ENCODE results near the gene GRWD1. TPM values are rescaled to one million over a fixed set of nuclear protein-coding genes. Genes with fewer than 3 reads are reported as not detected.

Gene GRWD1
- total and polyA plus RNA-seq, 4 donors, result 8.9 to 38.1 (median 21.9) TPM

DNA sequence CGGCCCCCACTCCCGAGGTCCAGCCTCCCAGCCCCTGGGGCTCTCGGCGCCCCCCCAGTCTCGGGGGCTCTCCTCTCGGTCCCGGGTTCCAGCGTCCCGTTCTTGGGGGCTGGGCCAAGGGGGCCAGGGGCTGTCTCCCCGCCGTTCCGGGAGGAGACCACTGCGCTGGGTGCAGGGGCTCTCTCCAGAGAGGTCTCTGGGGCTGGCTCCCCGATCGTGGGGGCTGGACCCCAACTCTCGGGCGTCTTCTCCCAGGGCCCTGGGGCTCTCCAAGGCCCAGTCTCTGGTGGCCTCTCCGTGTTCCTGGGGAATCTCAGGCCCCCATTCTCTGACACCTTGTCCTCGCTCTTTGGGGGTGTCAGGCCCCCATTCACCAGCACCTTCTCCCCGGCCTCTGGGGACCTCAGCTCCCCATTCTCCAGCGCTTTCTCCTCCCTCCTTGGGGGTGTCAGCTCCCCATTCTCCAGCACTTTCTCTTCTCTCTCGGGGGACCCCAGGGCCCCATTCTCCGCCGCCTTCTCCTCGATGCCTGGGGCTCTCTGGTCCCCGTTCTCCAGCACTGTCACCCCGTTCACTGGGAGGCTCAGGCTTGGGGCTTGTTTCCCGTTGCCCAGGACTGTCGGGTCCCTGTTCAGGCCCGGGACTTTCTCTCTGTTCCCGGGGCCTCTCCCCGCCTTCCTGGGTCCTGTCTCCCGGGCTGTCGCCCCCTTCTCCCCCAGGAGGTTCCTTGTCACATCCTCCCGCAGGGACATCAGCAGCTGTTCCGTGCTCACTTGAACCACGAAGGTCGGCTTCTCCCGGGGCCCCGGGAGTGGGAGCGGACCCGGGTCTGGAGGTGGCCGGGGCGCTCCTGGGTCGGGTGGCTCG is 52.2 kb downstream of the GRWD1 start:
- H3K27me3 ChIP-seq (ENCODE audit: control insufficient read depth in 3 of 3, insufficient read depth in 3 of 3, low read length in 2 of 3), result peaks cover 0 to 20% (median 12%) of the 10 kb centered on the region in 3 donors
- H3K36me3 ChIP-seq (ENCODE audit: control insufficient read depth in 4 of 4, insufficient read depth in 4 of 4, low read length in 4 of 4), result no peaks in the 10 kb centered on the region
- no peak overlapping the region for H3K9ac ChIP-seq (ENCODE audit: insufficient read depth in 1 of 2, low read length in 2 of 2)
- ATAC-seq (ENCODE audit: insufficient read depth, low FRiP score) (no peak), DNase-seq (no peak)
- 76 to 81% methylated on average over 46 of the region's 46 CpGs for WGBS, 2 donors
- no peak overlapping the region for H3K4me3 ChIP-seq
- peaks cover 0 to 6% (median 0%) of the 10 kb centered on the region in 4 donors for H3K9me3 ChIP-seq (ENCODE audit: control insufficient read depth in 4 of 4, insufficient read depth in 3 of 4, low read length in 3 of 4)
- no peak overlapping the region for H3K27ac ChIP-seq (ENCODE audit: low read depth in 1 of 2, low read length in 1 of 2)
- TF ChIP-seq CTCF (IDR thresholded peaks at IDR 0.05; ENCODE audit: control extremely low read depth, extremely low read depth), result no peak
- H3K4me1 ChIP-seq (ENCODE audit: control insufficient read depth in 5 of 5, insufficient read depth in 5 of 5, low read length in 5 of 5), result peaks cover 0 to 12% (median 0%) of the 10 kb centered on the region in 5 donors

DNA sequence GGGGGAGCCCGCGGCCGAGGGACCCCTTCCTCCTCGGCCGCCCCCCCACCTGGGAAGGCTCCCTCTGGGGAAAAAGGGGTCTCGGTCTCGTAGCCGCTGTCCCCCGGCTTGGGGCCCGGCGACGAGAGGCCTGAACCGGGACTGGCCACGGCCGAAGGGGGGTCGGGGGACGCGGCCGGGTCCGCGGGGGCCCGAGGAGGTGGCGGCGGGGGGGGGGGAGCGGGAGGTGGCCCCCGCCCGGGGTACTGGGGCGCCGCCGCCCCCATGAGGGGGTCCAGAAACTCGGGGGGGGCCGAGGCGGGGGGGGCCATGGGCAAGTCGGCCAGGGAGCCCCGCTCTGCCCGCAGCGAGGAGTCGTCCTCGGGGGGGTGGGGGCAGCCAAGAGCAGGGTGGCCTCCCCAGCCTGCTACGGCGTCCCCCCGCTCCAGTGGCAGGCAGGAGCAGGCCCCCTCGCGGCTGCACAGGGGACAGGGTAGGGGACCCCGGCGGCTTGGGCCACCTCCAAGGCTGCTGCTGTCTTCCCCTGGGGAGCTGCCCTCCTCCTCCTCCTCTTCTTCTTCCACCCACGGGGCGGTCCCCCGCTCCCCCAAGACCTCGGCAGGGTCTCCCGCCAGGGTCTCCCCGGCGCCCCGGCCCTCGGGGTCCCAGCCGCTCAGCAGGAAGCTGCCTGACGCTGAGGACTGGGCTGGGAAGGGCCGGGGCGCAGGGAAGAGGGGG is 53.0 kb downstream of the GRWD1 start:
- no peak for ATAC-seq (ENCODE audit: insufficient read depth, low FRiP score)
- 61 to 78% methylated on average over 29 to 59 of the region's 59 CpGs for WGBS, 2 donors
- TF ChIP-seq CTCF (IDR thresholded peaks at IDR 0.05; ENCODE audit: control extremely low read depth, extremely low read depth), result no peak
- Histone ChIP-seq H3K36me3 (ENCODE audit: control insufficient read depth in 4 of 4, insufficient read depth in 4 of 4, low read length in 4 of 4) (no peaks in the 10 kb centered on the region), H3K4me3 (no peak overlapping the region), H3K4me1 (ENCODE audit: control insufficient read depth in 5 of 5, insufficient read depth in 5 of 5, low read length in 5 of 5) (peaks cover 0 to 12% (median 0%) of the 10 kb centered on the region in 5 donors), H3K9ac (ENCODE audit: insufficient read depth in 1 of 2, low read length in 2 of 2) (no peak overlapping the region), H3K27ac (ENCODE audit: low read depth in 1 of 2, low read length in 1 of 2) (no peak overlapping the region), H3K27me3 (ENCODE audit: control insufficient read depth in 3 of 3, insufficient read depth in 3 of 3, low read length in 2 of 3) (peaks cover 0 to 20% (median 12%) of the 10 kb centered on the region in 3 donors), H3K9me3 (ENCODE audit: control insufficient read depth in 4 of 4, insufficient read depth in 3 of 4, low read length in 3 of 4) (peaks cover 0 to 6% (median 0%) of the 10 kb centered on the region in 4 donors)
- no peak for DNase-seq

- ATAC-seq (ENCODE audit: insufficient read depth, low FRiP score) (no peak), DNase-seq (no peak)
- Histone ChIP-seq H3K9me3 (ENCODE audit: control insufficient read depth in 4 of 4, insufficient read depth in 3 of 4, low read length in 3 of 4) (peaks cover 0 to 6% (median 0%) of the 10 kb centered on the region in 4 donors), H3K9ac (ENCODE audit: insufficient read depth in 1 of 2, low read length in 2 of 2) (no peak overlapping the region), H3K4me1 (ENCODE audit: control insufficient read depth in 5 of 5, insufficient read depth in 5 of 5, low read length in 5 of 5) (peaks cover 0 to 12% (median 0%) of the 10 kb centered on the region in 5 donors), H3K27me3 (ENCODE audit: control insufficient read depth in 3 of 3, insufficient read depth in 3 of 3, low read length in 2 of 3) (peaks cover 0 to 14% (median 8%) of the 10 kb centered on the region in 3 donors), H3K27ac (ENCODE audit: low read depth in 1 of 2, low read length in 1 of 2) (no peak overlapping the region), H3K36me3 (ENCODE audit: control insufficient read depth in 4 of 4, insufficient read depth in 4 of 4, low read length in 4 of 4) (no peaks in the 10 kb centered on the region), H3K4me3 (no peak overlapping the region)
- WGBS, 2 donors, result 68 to 76% methylated on average over 44 of the region's 44 CpGs
- TF ChIP-seq CTCF (IDR thresholded peaks at IDR 0.05; ENCODE audit: control extremely low read depth, extremely low read depth), result no peak
These were observed 53.7 kb downstream of the GRWD1 start for GRCh38 chr19:48499316-48500090.

Measured in lung (tissue), 12 donors.